Fibroblast of mammary gland (primary cell): Measurements from ENCODE around the gene DCAF10.
A peak's percentile ranks its signal among the peaks of the same experiment; 100 is the strongest.
"Not testable (repeated sequence)": the region's sequence is repeated elsewhere in the genome, so short reads cannot be mapped to it uniquely, and the experiment has no call there.

Experiments used
- DNase-seq: peaks from one replicate; pipeline ENCODE4 v3.0.0-alpha.2; 2010; ENCODE audit warnings: low read depth
- H3K4me3 ChIP-seq: 2 replicates; pipeline ENCODE4 v1.5.1; 2011; ENCODE audit warnings: low read depth, mild to moderate bottlenecking, low read length, moderate library complexity; ENCODE audit not compliant: control insufficient read depth
- TF ChIP-seq, protein P1 (sequence below): conservative IDR thresholded peaks from 2 replicates; pipeline ENCODE4 v1.5.1; 2011; ENCODE audit warnings: low read depth, low read length, inconsistent platforms; ENCODE audit not compliant: control insufficient read depth, insufficient read depth

The DCAF10 gene

DNA sequence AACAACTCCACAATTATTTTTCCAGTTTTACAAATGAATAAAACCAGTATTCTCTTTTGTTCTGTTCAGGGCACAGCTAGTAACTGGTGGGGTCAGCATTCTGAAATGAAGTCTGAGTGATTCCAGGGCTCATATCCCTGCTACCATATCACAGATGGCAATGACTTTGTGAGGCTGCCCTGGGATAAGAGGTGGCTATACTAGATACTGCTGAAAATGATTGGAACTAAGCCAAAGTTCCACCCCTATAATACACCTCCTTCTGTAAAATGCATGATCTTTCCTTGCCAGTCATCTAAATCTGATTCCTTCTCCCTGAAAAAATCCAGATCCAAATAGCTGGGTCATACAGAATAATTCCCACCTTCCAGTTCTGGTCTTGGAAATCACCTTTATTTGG lies 88.9 kb downstream of the DCAF10 start:
- TF ChIP-seq, protein P1, sequence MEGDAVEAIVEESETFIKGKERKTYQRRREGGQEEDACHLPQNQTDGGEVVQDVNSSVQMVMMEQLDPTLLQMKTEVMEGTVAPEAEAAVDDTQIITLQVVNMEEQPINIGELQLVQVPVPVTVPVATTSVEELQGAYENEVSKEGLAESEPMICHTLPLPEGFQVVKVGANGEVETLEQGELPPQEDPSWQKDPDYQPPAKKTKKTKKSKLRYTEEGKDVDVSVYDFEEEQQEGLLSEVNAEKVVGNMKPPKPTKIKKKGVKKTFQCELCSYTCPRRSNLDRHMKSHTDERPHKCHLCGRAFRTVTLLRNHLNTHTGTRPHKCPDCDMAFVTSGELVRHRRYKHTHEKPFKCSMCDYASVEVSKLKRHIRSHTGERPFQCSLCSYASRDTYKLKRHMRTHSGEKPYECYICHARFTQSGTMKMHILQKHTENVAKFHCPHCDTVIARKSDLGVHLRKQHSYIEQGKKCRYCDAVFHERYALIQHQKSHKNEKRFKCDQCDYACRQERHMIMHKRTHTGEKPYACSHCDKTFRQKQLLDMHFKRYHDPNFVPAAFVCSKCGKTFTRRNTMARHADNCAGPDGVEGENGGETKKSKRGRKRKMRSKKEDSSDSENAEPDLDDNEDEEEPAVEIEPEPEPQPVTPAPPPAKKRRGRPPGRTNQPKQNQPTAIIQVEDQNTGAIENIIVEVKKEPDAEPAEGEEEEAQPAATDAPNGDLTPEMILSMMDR: no peak

DNA sequence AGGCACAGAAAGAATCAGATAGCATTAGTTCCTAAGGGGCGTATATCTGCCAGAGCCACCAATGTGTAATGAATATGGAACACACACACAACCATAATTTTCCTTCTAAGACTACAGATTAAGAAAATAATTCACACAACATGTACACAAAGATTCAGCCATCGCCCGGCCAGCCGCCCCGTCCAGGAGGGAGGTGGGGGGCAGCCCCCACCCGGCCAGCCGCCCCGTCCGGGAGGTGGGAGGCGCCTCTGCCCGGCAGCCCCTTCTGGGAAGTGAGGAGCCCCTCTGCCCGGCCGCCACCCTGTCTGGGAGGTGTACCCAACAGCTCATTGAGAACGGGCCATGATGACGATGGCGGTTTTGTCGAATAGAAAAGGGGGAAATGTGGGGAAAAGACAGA lies 90.4 kb downstream of the DCAF10 start:
- not testable (repeated sequence) for H3K4me3 ChIP-seq, DNase-seq

More for the DNA sequence above, 88.9 kb downstream of the DCAF10 start:
- no peak for DNase-seq
- no peak overlapping the region for H3K4me3 ChIP-seq

DNA sequence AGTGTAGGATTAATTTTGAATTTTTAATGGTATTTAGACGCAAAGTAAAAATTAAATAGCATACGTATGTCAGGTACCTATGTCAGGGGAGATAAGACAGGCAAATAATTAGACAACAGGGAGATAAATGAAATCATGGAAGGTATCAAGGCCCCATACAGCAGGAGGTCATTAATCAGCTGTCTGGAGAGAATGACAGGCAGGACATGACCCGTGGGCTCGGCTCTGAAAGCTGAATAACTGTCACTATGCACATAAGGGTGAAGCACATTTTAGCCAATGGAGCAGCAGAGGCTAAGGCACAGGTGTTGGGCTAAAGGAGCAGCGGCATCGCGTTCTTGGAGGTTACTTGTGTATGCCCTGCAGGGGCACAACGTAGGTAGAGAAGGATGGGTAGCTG lies 91.5 kb downstream of the DCAF10 start:
- no peak overlapping the region for H3K4me3 ChIP-seq
- DNase-seq: no peak
- TF ChIP-seq, protein P1: no peak

DNA sequence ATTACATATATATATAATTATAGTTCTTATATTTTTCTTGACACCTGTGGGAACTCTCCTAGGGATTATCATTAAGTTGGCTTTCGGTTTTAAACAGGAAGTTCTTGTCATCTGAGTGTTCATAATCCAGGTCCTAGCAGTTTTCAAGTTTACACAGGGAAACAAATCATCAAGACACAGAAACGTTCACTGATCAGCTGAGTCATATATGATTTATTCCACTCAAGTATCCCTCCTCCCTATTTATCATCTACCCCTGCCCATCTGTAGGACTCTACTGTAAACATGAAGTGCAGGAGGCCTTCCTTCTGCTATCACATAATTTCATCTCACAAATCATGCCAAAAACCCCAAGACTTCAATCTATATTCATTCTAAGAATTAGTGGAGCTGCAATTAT lies 97.1 kb downstream of the DCAF10 start:
- no peak for DNase-seq
- TF ChIP-seq, protein P1: no peak
- H3K4me3 ChIP-seq: no peak overlapping the region

DNA sequence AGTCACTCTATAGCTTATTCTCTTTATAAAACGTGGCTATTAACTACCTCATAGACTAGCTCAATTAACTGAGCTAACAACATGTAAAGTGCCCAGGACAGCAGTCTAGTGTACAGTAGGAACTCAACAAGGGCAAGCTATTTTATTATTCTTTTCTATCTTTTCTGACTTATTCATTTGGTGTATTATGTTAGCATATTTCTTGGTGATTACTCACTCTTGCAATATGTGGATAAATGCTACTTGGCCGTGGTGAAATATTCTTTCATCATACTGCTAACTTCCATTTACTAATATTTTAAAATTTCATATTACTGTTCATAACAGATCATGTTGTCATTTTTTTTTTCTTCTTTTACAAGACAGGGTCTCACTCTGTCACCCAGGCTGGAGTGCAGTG lies 98.4 kb downstream of the DCAF10 start:
- no peak overlapping the region for H3K4me3 ChIP-seq
- TF ChIP-seq, protein P1: no peak
- peak; percentile 23 for DNase-seq

DNA sequence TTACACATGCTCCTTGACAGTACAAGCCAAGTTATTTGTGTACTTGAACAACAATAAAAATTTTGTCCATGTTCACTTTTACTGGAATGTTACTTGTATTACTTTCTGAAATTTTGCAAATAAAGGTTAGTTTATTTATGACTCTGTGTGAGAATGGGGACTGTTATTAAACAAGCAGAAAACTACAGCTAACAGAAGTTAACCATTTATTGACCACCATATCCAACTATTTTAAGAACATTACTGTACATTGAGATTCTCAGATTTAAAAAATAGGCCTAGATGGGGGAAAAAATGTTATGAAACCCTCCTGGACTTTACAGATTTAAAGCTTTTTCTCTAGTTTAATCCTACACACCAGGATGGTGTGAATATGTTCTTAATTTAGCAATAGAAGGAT lies 101.5 kb downstream of the DCAF10 start:
- DNase-seq: no peak
- TF ChIP-seq, protein P1: no peak
- H3K4me3 ChIP-seq: peak overlapping the region; percentile 88

DNA sequence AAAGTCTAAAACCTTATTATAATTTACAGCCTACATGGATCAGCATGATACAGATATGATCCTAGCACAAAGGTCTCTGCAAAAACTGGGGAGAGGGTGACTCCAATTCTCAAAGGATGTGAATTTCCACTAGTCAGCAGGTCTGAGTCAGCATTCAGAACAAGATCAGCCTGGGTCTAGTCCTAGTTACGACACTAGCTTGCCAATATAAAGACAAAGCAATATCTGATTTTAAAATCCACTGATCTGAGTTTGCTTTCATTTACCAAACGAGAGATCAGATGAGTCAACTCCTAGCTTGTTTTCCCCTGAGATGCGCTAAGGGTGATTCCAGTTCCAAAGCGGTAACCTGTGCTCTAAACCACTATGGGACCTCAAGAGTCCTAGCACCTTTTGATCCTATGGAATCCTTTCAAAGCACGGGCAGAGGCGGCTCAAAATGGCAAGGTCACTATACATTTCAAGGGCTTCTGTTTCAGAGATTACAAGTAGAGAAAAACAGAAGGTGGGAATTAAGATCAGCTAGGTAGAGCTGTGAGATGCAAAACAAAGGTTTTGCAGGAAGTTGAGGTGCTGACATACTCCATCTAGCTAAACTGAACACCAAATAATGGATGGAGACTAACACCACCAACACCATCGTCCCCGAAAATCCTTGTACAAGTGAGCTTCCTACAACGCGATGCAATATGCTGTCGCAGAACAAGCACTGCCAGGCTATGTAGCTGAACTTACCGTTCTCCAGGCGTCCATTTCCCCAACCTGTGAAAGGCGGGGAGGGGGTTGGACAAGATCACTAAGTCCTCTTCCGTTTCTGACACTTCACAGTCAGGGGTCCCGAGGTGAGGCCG lies 102.4 kb downstream of the DCAF10 start:
- peak overlapping the region; percentile 88 for H3K4me3 ChIP-seq
- TF ChIP-seq, protein P1: no peak
- peak; percentile 75 for DNase-seq
